GM12872 (cell line): Measurements from ENCODE around the gene TANC1.

Source experiments
- TF ChIP-seq, protein P1 (sequence below): IDR thresholded peaks from 3 replicates; pipeline ENCODE4 v1.5.1; 2011; ENCODE audit warnings: low read depth, mild to moderate bottlenecking, low read length, moderate library complexity; ENCODE audit not compliant: insufficient read depth

The TANC1 gene

GRCh38 chr2:159066541-159067156, 98.2 kb downstream of the TANC1 start:
- TF ChIP-seq, protein P1, sequence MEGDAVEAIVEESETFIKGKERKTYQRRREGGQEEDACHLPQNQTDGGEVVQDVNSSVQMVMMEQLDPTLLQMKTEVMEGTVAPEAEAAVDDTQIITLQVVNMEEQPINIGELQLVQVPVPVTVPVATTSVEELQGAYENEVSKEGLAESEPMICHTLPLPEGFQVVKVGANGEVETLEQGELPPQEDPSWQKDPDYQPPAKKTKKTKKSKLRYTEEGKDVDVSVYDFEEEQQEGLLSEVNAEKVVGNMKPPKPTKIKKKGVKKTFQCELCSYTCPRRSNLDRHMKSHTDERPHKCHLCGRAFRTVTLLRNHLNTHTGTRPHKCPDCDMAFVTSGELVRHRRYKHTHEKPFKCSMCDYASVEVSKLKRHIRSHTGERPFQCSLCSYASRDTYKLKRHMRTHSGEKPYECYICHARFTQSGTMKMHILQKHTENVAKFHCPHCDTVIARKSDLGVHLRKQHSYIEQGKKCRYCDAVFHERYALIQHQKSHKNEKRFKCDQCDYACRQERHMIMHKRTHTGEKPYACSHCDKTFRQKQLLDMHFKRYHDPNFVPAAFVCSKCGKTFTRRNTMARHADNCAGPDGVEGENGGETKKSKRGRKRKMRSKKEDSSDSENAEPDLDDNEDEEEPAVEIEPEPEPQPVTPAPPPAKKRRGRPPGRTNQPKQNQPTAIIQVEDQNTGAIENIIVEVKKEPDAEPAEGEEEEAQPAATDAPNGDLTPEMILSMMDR, result no peak

DNA sequence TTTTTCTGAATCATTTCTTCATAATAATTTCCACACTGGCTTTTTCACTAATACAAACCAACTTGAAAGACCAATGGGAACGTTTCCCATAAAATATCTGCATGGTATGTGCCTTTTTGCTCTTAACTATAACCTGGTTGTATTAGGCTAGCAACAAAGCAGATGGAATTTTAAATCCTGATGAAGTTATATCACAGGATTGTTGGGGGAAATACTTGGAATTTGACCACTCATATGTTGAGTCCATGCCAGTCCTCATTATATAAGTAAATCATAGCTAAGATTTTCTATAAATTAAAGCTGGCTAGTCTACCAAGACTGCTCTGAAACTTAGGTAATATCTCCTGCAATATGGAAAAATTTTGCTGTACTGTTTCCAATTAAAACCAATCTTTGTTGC, 99.5 kb downstream of the TANC1 start:
- TF ChIP-seq, protein P1, result no peak

DNA sequence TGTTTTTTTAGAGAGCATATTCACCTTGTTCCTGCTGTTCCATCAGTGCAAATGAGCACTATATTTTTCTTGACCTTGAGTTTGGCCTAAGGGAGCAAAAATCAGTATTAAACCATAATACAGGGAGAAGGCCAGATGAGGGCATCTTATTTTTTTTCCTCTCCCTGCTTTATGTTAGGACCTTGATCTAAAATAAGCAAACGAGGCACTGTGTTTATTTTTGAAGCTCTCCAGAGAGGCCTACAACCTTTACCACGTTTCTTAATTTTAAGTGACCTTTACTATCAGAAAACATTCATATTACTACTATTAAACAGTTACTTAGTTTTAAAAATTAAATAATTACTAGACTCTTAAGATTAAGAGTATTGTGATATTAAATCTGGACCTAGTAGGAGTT, 100.8 kb downstream of the TANC1 start:
- TF ChIP-seq, protein P1, result no peak

DNA sequence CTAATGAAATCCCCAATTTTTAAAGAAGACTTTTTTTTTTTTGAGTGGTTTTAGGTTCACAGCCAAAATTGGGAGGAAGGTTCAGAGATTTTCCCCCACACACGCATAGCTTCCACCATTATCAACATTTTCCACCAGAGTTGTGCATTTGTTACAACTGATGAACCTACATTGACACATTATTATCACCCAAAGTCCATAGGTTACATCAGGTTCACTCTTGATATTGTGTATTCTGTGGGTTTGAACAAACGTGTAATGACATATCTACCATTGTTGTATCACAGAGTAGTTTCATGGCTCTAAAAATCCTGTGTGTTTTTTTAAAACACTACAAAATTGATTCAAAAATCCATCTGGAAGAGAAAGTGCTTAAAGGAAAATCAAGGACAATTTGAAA, 101.8 kb downstream of the TANC1 start:
- TF ChIP-seq, protein P1, result no peak

DNA sequence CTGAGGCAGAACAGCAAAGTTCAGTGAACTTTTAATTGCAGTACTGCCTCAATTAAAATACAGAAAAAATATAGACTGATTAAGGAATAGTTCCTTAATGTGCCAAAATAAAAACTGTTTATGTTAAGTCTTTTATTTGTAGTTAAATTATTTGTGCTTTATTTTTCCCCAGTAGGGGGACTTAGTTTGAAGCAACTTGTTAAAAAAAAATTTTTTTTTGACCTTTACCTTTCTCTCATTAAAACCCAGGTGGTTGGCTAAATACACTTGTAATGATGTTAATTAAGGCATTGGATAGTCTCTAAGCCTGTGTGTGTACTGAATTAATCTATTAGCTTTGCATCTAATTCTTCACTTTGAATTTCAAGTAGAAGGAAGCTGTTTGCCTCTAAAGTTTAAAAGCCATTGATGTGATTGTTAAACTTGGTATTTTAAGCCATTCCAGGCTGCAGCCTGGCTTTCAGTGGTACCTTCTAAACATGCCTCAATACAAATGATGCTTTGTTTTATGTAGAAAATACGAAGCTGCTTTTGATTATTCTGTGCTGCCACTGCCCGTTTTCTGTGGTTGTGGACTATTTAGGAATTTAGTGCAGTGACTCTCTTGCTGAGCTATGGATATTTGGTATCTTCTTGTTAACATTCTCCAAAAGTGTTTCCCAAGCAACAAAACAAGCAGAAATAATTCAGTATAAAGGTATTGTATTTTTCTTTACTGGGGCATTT, 102.9 kb downstream of the TANC1 start:
- TF ChIP-seq, protein P1, result no peak

GRCh38 chr2:159072795-159073194, 104.4 kb downstream of the TANC1 start:
- TF ChIP-seq, protein P1, result no peak

- TF ChIP-seq, protein P1, result no peak
Measured at GRCh38 chr2:159073256-159073655, 104.8 kb downstream of the TANC1 start.
